BE2C (cell line): Measurements from ENCODE around the gene ESYT1.
A peak's percentile ranks its signal among the peaks of the same experiment; 100 is the strongest.

ENCODE experiments used
- DNase-seq: peaks from one replicate; pipeline ENCODE4 v3.0.0-alpha.2; 2020
- H3K27me3 ChIP-seq: fragments of 250-450 bp; sonication (Bioruptor Pico); 2 replicates; pipeline ENCODE4 v1.5.1; 2020; ENCODE audit warnings: mild to moderate bottlenecking
- H3K36me3 ChIP-seq: fragments of 250-450 bp; sonication (Bioruptor Pico); 2 replicates; pipeline ENCODE4 v1.5.1; 2020; ENCODE audit warnings: mild to moderate bottlenecking
- H3K4me1 ChIP-seq: fragments of 250-450 bp; sonication (Bioruptor Pico); 2 replicates; pipeline ENCODE4 v1.5.1; 2020
- H3K4me3 ChIP-seq: 2 replicates; pipeline ENCODE4 v1.5.1; 2011; ENCODE audit warnings: low read depth, low read length
- H3K9me3 ChIP-seq: fragments of 250-450 bp; sonication (Bioruptor Pico); 2 replicates; pipeline ENCODE4 v1.5.1; 2020
- CTCF ChIP-seq: IDR thresholded peaks from 2 replicates; pipeline ENCODE4 v1.5.1; 2012; ENCODE audit warnings: mild to moderate bottlenecking, low read depth, low read length

ESYT1 gene

GRCh38 chr12:56103066-56103711, 24.9 kb upstream of the ESYT1 start:
- H3K4me1 ChIP-seq = no peaks in the 10 kb centered on the region
- peaks cover 31% of the 10 kb centered on the region for H3K36me3 ChIP-seq
- H3K4me3 ChIP-seq = peak overlapping the region; percentile 70
- no peaks in the 10 kb centered on the region for H3K9me3 ChIP-seq
- no peak for TF ChIP-seq CTCF
- H3K27me3 ChIP-seq = peaks cover 4% of the 10 kb centered on the region
- no peak for DNase-seq

- no peak for TF ChIP-seq CTCF
- Histone ChIP-seq H3K36me3 (peaks cover 37% of the 10 kb centered on the region), H3K4me1 (no peaks in the 10 kb centered on the region), H3K27me3 (no peaks in the 10 kb centered on the region), H3K4me3 (peak overlapping the region; percentile 70), H3K9me3 (no peaks in the 10 kb centered on the region)
- no peak for DNase-seq
Observed at GRCh38 chr12:56103823-56104108, 24.3 kb upstream of the ESYT1 start.

GRCh38 chr12:56104109-56104814, 23.8 kb upstream of the ESYT1 start, which contains the start of gene PA2G4:
Gene PA2G4 (plus strand): TSS chr12:56104559. CDS start chr12:56104738, 179 bp downstream.
- Histone ChIP-seq H3K27me3 (no peaks in the 10 kb centered on the region), H3K36me3 (peaks cover 42% of the 10 kb centered on the region), H3K9me3 (no peaks in the 10 kb centered on the region), H3K4me1 (no peaks in the 10 kb centered on the region), H3K4me3 (peak within 1 kb of the TSS; percentile 70)
- no peak for TF ChIP-seq CTCF
- DNase-seq = peak; percentile 99

- H3K9me3 ChIP-seq = no peaks in the 10 kb centered on the region
- H3K27me3 ChIP-seq = no peaks in the 10 kb centered on the region
- peak; percentile 27 for DNase-seq
- peaks cover 49% of the 10 kb centered on the region for H3K36me3 ChIP-seq
- H3K4me1 ChIP-seq = no peaks in the 10 kb centered on the region
- TF ChIP-seq CTCF = no peak
- peak overlapping the region; percentile 70 for H3K4me3 ChIP-seq
Observed at GRCh38 chr12:56104815-56105608, 23.1 kb upstream of the ESYT1 start.

GRCh38 chr12:56105609-56105902, 22.5 kb upstream of the ESYT1 start:
- H3K36me3 ChIP-seq = peaks cover 54% of the 10 kb centered on the region
- DNase-seq = no peak
- H3K9me3 ChIP-seq = no peaks in the 10 kb centered on the region
- TF ChIP-seq CTCF = no peak
- H3K27me3 ChIP-seq = no peaks in the 10 kb centered on the region
- H3K4me3 ChIP-seq = peak overlapping the region; percentile 70
- no peaks in the 10 kb centered on the region for H3K4me1 ChIP-seq

- no peaks in the 10 kb centered on the region for H3K4me1 ChIP-seq
- no peaks in the 10 kb centered on the region for H3K27me3 ChIP-seq
- H3K4me3 ChIP-seq = no peak overlapping the region
- no peak for TF ChIP-seq CTCF
- H3K36me3 ChIP-seq = peaks cover 69% of the 10 kb centered on the region
- no peak for DNase-seq
- H3K9me3 ChIP-seq = no peaks in the 10 kb centered on the region
Observed at GRCh38 chr12:56107242-56107641, 20.8 kb upstream of the ESYT1 start.
